Neural progenitor cell (in vitro differentiated cells): ENCODE measurements around the gene HOATZ.

Experiments used
- EZH2 ChIP-seq: fragments of 200-600 bp; sonication (generic); IDR thresholded peaks from 2 replicates; pipeline ENCODE4 v1.6.1; 2017; ENCODE audit warnings: antibody characterized with exemption, mild to moderate bottlenecking, moderate library complexity
- TF ChIP-seq, protein P1 (sequence below): fragments of 200-600 bp; sonication (generic); IDR thresholded peaks from 2 replicates; pipeline ENCODE4 v1.5.1; 2017; ENCODE audit warnings: antibody characterized with exemption, mild to moderate bottlenecking

DNA sequence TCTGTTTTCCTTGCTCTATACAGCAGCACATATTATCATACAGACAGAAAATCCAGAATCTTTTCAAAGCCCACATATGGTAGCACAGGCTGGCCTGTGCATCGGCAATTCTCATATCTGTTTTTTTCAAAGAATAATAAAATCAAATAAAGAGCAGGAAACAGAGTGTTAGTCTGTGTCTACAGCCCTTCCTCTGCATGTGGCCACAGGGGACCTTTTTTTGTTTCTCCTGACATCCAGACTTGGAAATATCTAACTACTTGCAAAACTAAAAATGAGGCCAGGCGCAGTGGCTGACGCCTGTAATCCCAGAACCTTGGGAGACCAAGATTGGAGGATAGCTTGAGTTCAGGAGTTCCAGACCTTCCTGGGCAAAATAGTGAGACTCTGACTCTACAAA is 46.2 kb downstream of the HOATZ start:
- TF ChIP-seq, protein P1, sequence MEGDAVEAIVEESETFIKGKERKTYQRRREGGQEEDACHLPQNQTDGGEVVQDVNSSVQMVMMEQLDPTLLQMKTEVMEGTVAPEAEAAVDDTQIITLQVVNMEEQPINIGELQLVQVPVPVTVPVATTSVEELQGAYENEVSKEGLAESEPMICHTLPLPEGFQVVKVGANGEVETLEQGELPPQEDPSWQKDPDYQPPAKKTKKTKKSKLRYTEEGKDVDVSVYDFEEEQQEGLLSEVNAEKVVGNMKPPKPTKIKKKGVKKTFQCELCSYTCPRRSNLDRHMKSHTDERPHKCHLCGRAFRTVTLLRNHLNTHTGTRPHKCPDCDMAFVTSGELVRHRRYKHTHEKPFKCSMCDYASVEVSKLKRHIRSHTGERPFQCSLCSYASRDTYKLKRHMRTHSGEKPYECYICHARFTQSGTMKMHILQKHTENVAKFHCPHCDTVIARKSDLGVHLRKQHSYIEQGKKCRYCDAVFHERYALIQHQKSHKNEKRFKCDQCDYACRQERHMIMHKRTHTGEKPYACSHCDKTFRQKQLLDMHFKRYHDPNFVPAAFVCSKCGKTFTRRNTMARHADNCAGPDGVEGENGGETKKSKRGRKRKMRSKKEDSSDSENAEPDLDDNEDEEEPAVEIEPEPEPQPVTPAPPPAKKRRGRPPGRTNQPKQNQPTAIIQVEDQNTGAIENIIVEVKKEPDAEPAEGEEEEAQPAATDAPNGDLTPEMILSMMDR = no peak
- no peak for TF ChIP-seq EZH2
